ENCODE measurements around the gene NIN.

NIN gene

DNA sequence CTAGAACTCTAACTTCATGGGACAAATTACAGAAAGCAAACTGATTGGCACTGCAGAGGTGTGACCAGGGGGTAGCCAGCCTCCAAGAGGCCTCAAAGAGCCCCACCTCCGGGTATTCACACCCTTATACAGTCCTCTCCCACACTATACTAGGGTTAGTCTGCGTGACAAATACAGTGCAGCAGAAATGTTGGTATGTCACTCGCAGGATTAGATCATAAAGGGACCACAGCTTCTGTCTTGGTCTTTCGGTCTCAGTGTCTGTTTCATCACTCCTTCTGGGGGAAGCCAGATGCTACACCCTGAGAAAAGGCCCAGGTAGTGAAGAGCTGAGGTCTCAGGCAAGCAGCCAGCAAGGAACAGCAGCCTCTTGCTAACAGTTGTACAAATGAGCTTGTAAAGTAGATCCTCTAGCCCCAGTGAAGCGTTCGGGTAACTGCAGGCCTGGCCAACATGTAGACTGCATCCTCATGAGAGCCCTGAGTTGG is 94.0 kb downstream of the NIN start:
- ATAC-seq (ENCODE audit: insufficient read depth, low read depth) (no peak), DNase-seq (no peak)
- Histone ChIP-seq H3K36me3 (ENCODE audit: insufficient read depth, low read length) (peaks cover 86% of the 10 kb centered on the region), H2AFZ (ENCODE audit: low read depth, low read length) (no peak overlapping the region), H3K4me2 (ENCODE audit: insufficient read depth, low read length) (no peak overlapping the region), H3K9me3 (ENCODE audit: insufficient read depth, low read length, severe bottlenecking) (no peaks in the 10 kb centered on the region), H3K4me1 (ENCODE audit: insufficient read depth, low read length) (no peaks in the 10 kb centered on the region), H4K20me1 (ENCODE audit: insufficient read depth, low read length) (no peaks in the 10 kb centered on the region), H3K4me3 (ENCODE audit: low read depth in 1 of 2, low read length in 2 of 2) (no peak overlapping the region), H3K79me2 (ENCODE audit: insufficient read depth, low read length) (no peaks in the 10 kb centered on the region), H3K27me3 (ENCODE audit: insufficient read depth, low read length, poor library complexity) (no peaks in the 10 kb centered on the region), H3K9ac (ENCODE audit: low read depth, low read length) (no peak overlapping the region), H3K27ac (ENCODE audit: low read length) (no peak overlapping the region)
- TF ChIP-seq EZH2 (IDR thresholded peaks at IDR 0.05; ENCODE audit: borderline replicate concordance, low read depth, low read length, severe bottlenecking): no peak
- TF ChIP-seq, protein P1, sequence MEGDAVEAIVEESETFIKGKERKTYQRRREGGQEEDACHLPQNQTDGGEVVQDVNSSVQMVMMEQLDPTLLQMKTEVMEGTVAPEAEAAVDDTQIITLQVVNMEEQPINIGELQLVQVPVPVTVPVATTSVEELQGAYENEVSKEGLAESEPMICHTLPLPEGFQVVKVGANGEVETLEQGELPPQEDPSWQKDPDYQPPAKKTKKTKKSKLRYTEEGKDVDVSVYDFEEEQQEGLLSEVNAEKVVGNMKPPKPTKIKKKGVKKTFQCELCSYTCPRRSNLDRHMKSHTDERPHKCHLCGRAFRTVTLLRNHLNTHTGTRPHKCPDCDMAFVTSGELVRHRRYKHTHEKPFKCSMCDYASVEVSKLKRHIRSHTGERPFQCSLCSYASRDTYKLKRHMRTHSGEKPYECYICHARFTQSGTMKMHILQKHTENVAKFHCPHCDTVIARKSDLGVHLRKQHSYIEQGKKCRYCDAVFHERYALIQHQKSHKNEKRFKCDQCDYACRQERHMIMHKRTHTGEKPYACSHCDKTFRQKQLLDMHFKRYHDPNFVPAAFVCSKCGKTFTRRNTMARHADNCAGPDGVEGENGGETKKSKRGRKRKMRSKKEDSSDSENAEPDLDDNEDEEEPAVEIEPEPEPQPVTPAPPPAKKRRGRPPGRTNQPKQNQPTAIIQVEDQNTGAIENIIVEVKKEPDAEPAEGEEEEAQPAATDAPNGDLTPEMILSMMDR (IDR thresholded peaks at IDR 0.05; ENCODE audit: borderline replicate concordance, extremely low read depth, low read length, poor library complexity, severe bottlenecking): no peak

DNA sequence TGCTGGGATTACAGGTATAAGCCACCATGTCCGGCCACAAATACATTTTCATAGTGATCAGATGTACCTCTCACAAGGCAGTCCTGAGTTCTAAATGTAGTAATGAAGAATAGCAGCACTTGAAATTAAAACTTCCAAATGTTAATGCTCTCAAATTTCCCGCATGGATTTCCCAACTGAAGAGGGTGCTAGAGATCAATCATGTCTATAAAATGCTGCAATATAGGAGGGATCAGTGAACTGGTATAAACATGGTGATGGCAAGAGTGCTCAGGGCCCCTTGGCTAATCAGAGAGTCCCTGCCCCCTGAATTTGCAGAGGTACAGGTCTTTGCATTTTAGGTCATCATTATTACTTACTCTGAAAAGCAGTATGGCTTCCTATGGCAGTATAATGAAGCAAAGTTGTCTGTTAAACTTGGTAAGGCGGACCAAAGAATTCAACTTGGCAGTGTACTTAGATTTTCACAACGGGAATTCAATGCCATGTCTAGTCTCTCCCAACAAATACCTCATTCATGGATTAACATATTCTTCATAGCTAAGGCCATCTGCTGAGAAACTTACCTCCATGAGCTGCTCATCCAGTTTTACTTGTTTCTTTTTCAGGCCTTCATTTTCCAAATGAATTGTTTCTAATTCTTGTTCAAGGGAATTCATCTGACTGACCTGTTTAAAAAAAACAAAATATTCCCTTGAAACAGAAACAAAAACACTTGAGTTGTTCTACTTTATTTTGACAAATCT is 95.8 kb downstream of the NIN start:
- TF ChIP-seq, protein P1 (IDR thresholded peaks at IDR 0.05; ENCODE audit: borderline replicate concordance, extremely low read depth, low read length, poor library complexity, severe bottlenecking): no peak
- TF ChIP-seq EZH2 (IDR thresholded peaks at IDR 0.05; ENCODE audit: borderline replicate concordance, low read depth, low read length, severe bottlenecking): no peak
- Histone ChIP-seq H3K4me2 (ENCODE audit: insufficient read depth, low read length) (no peak overlapping the region), H3K79me2 (ENCODE audit: insufficient read depth, low read length) (no peaks in the 10 kb centered on the region), H3K4me1 (ENCODE audit: insufficient read depth, low read length) (no peaks in the 10 kb centered on the region), H3K9ac (ENCODE audit: low read depth, low read length) (no peak overlapping the region), H4K20me1 (ENCODE audit: insufficient read depth, low read length) (no peaks in the 10 kb centered on the region), H2AFZ (ENCODE audit: low read depth, low read length) (no peak overlapping the region), H3K36me3 (ENCODE audit: insufficient read depth, low read length) (peaks cover 88% of the 10 kb centered on the region), H3K4me3 (ENCODE audit: low read depth in 1 of 2, low read length in 2 of 2) (no peak overlapping the region), H3K9me3 (ENCODE audit: insufficient read depth, low read length, severe bottlenecking) (no peaks in the 10 kb centered on the region), H3K27ac (ENCODE audit: low read length) (no peak overlapping the region), H3K27me3 (ENCODE audit: insufficient read depth, low read length, poor library complexity) (no peaks in the 10 kb centered on the region)
- DNase-seq (no peak), ATAC-seq (ENCODE audit: insufficient read depth, low read depth) (no peak)

DNA sequence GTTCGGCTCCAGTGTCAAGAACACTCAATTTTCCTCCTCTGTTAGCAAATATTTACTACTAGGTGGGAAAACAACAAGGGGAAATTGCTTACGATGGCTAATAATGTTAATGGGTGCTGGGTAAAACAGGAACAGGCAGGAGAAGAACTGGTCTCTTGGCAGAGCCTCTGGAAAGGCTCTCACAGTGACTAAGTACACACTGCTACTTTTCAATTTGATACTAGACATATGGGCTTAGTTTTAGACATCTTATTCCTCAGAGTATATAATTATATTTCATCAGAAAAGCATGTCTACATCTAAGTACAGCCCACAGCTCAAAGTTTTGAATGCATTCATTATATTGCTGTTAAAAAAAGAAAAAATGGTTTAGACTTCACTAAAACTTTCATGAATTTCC is 97.5 kb downstream of the NIN start:
- H3K79me2 ChIP-seq (ENCODE audit: insufficient read depth, low read length): no peaks in the 10 kb centered on the region
- H3K4me1 ChIP-seq (ENCODE audit: insufficient read depth, low read length): no peaks in the 10 kb centered on the region
- no peak overlapping the region for H3K4me3 ChIP-seq (ENCODE audit: low read depth in 1 of 2, low read length in 2 of 2)
- no peak overlapping the region for H3K9ac ChIP-seq (ENCODE audit: low read depth, low read length)
- H2AFZ ChIP-seq (ENCODE audit: low read depth, low read length): no peak overlapping the region
- H3K36me3 ChIP-seq (ENCODE audit: insufficient read depth, low read length): peaks cover 92% of the 10 kb centered on the region
- no peak for DNase-seq
- H3K27me3 ChIP-seq (ENCODE audit: insufficient read depth, low read length, poor library complexity): no peaks in the 10 kb centered on the region
- H3K27ac ChIP-seq (ENCODE audit: low read length): no peak overlapping the region
- H4K20me1 ChIP-seq (ENCODE audit: insufficient read depth, low read length): no peaks in the 10 kb centered on the region
- no peak for TF ChIP-seq EZH2 (IDR thresholded peaks at IDR 0.05; ENCODE audit: borderline replicate concordance, low read depth, low read length, severe bottlenecking)
- TF ChIP-seq, protein P1 (IDR thresholded peaks at IDR 0.05; ENCODE audit: borderline replicate concordance, extremely low read depth, low read length, poor library complexity, severe bottlenecking): no peak
- no peaks in the 10 kb centered on the region for H3K9me3 ChIP-seq (ENCODE audit: insufficient read depth, low read length, severe bottlenecking)
- H3K4me2 ChIP-seq (ENCODE audit: insufficient read depth, low read length): no peak overlapping the region
- no peak for ATAC-seq (ENCODE audit: insufficient read depth, low read depth)

All from DND-41 (cell line).